Forelimb muscle (tissue), 1 donor: ENCODE measurements around the gene ZNF280B. TPM values are rescaled to one million over a fixed set of nuclear protein-coding genes. Genes with fewer than 3 reads are reported as not detected.
"Not testable (repeated sequence)": the region's sequence is repeated elsewhere in the genome, so short reads cannot be mapped to it uniquely, and the experiment has no call there.

Experiments
- DNase-seq: peaks from one replicate; pipeline ENCODE4 v3.0.0-alpha.2; 2013; ENCODE audit warnings: low read depth
- polyA plus RNA-seq: library from polyadenylated mRNA; unstranded; fragments of 120-200 nt; gene quantifications from one replicate; pipeline ENCODE4 v1.2.1, GENCODE V29; 2013; ENCODE audit not compliant: insufficient read length

The ZNF280B gene
- polyA plus RNA-seq, 1 donor, result 4.2 TPM

- no peak for DNase-seq
Observed at GRCh38 chr22:22464541-22465054, 43.9 kb downstream of the ZNF280B start.

GRCh38 chr22:22463855-22464540 lies 44.5 kb downstream of the ZNF280B start:
- DNase-seq, result no peak

- DNase-seq, result no peak
Observed at GRCh38 chr22:22462813-22463567, 45.6 kb downstream of the ZNF280B start.

- DNase-seq, result no peak
Observed at GRCh38 chr22:22461583-22461982, 47.0 kb downstream of the ZNF280B start.

GRCh38 chr22:22461111-22461510 lies 47.4 kb downstream of the ZNF280B start:
- DNase-seq, result no peak

- no peak for DNase-seq
Observed at GRCh38 chr22:22460635-22461034, 47.9 kb downstream of the ZNF280B start.

GRCh38 chr22:22460060-22460459 lies 48.5 kb downstream of the ZNF280B start:
- DNase-seq, result no peak

- no peak for DNase-seq
Observed at GRCh38 chr22:22458896-22459588, 49.5 kb downstream of the ZNF280B start.

GRCh38 chr22:22458387-22458786 lies 50.2 kb downstream of the ZNF280B start:
- DNase-seq, result no peak

GRCh38 chr22:22454997-22455396 lies 53.5 kb downstream of the ZNF280B start:
- no peak for DNase-seq

GRCh38 chr22:22452996-22453686 lies 55.4 kb downstream of the ZNF280B start:
- DNase-seq, result no peak

GRCh38 chr22:22452211-22452610 lies 56.3 kb downstream of the ZNF280B start:
- DNase-seq, result no peak

- DNase-seq, result peak; percentile 14
Observed at GRCh38 chr22:22450343-22450839, 58.2 kb downstream of the ZNF280B start.

- DNase-seq, result no peak
Observed at GRCh38 chr22:22449819-22450218, 58.7 kb downstream of the ZNF280B start.

GRCh38 chr22:22446517-22446916 lies 62.0 kb downstream of the ZNF280B start:
- DNase-seq, result no peak

- not testable (repeated sequence) for DNase-seq
Observed at GRCh38 chr22:22444007-22444589, 64.4 kb downstream of the ZNF280B start.

GRCh38 chr22:22442928-22443709 lies 65.4 kb downstream of the ZNF280B start:
- DNase-seq, result no peak

GRCh38 chr22:22441626-22442025 lies 66.9 kb downstream of the ZNF280B start:
- DNase-seq, result not testable (repeated sequence)

GRCh38 chr22:22440188-22440587 lies 68.4 kb downstream of the ZNF280B start:
- DNase-seq, result no peak
